Measurements from ENCODE around the gene FNDC10. TPM values are rescaled to one million over a fixed set of nuclear protein-coding genes. Genes with fewer than 3 reads are reported as not detected.

The FNDC10 gene
- total and polyA plus RNA-seq, 3 donors from 2014 or later, result 15.5 to 54.0 (median 36.8) TPM

DNA sequence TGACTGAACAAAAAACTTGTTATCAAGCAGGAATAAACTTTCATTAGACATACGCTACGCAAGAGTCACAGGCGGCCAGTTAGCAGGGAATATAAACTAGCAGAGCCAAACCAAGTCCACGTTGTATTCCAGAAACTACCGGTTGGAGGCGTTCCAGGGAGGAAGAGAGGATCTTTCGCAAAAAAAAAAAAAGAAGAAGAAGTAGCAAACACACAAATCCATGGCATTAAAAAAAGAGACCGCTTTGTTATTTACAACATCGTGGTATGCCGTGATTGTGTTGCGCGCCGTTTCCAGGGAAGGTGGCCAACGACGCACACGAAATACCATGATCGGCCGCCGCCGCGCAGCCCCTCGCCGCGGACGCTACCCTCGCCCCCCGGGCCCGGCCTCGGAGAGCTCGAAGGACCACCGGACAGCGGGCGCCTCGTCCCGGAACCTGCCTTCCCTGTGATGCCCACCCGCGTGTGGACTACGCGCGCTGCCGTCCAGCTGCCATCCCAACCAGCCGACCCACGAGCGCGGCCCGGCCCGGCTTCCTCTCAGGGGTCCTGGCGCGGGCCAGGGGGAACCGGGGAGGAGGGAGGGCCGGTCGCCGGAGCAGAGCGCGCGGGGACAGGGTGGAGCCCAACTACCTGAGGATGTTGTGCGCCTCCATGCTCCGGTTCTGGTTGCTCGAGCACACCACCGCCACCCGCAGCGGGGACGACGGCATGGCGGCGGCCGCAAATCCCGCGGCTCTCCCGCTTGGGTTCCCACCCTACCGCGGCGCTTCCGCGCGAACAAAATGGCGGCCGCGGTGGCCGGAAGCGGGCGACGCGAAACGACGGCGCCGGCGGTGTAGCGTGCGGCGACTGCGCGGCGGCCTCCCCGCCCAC lies 25.9 kb downstream of the FNDC10 start:
- Histone ChIP-seq H3K4me1 (peaks cover 29% of the 10 kb centered on the region), H3K27me3 (no peaks in the 10 kb centered on the region), H3K27ac (peak overlapping the region; percentile 96 to 98), H3K36me3 (ENCODE audit: low read depth, missing control alignments) (no peaks in the 10 kb centered on the region), H3K4me3 (peak overlapping the region; percentile 99 to 100), H3K9me3 (no peaks in the 10 kb centered on the region)
- DNase-seq, result peak; percentile 70
- no peak for TF ChIP-seq POLR2A (IDR thresholded peaks at IDR 0.05)
- TF ChIP-seq, protein P1, sequence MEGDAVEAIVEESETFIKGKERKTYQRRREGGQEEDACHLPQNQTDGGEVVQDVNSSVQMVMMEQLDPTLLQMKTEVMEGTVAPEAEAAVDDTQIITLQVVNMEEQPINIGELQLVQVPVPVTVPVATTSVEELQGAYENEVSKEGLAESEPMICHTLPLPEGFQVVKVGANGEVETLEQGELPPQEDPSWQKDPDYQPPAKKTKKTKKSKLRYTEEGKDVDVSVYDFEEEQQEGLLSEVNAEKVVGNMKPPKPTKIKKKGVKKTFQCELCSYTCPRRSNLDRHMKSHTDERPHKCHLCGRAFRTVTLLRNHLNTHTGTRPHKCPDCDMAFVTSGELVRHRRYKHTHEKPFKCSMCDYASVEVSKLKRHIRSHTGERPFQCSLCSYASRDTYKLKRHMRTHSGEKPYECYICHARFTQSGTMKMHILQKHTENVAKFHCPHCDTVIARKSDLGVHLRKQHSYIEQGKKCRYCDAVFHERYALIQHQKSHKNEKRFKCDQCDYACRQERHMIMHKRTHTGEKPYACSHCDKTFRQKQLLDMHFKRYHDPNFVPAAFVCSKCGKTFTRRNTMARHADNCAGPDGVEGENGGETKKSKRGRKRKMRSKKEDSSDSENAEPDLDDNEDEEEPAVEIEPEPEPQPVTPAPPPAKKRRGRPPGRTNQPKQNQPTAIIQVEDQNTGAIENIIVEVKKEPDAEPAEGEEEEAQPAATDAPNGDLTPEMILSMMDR (IDR thresholded peaks at IDR 0.05), result no peak
- 1% methylated on average over 42 to 96 of the region's 96 CpGs for WGBS, 2 donors
- intact Hi-C loops (cut with DNase I; ENCODE audit: low total_unique reads), result no loop called here

DNA sequence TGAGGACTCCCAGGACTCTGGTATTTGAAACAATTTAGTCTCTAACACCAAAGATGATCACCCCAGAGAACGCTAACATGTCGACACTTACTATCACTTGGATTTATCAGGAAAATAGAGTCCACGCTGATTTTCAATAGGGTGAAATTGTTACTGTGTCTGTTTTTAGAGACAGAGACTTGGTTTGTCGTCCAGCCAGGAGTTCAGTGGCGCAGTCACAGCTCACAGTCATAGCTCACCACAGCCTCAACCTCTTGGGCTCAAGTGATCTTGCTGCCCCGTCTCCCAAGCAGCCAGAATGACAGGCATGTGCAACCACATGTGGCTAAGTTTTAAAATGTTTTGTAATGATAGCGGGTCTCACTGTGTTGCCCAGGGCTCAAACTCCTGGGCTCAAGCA lies 30.6 kb downstream of the FNDC10 start:
- peaks cover 36% of the 10 kb centered on the region for H3K4me1 ChIP-seq
- no peaks in the 10 kb centered on the region for H3K27me3 ChIP-seq
- H3K9me3 ChIP-seq, result no peaks in the 10 kb centered on the region
- TF ChIP-seq POLR2A (IDR thresholded peaks at IDR 0.05), result no peak
- TF ChIP-seq, protein P1 (IDR thresholded peaks at IDR 0.05), result no peak
- no peaks in the 10 kb centered on the region for H3K36me3 ChIP-seq (ENCODE audit: low read depth, missing control alignments)
- WGBS, 2 donors, result 39 to 57% methylated on average over 5 to 7 of the region's 7 CpGs
- peak; percentile 75 for DNase-seq
- no peak overlapping the region for H3K4me3 ChIP-seq
- intact Hi-C loops (cut with DNase I; ENCODE audit: low total_unique reads), result no loop called here
- H3K27ac ChIP-seq, result peak overlapping the region; percentile 14 to 59

DNA sequence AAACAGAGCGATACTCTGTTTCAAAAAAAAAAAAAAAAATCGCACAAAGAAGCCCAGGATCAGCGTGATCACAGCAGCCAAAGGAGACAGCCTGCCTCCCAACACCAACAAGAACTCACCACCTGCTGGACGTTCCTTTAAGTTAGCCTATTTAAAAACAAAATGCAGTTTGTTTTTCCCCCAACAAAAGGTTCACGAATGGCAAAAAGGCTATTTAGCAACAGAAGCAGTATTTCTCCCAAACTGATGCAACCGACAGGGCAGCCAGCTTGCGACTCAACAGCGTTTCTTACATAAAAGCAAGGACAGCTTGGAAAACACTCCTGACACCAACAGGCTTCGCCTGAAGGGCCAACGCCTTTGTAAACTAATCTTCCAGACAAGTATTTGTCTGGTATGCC lies 32.0 kb downstream of the FNDC10 start:
- Histone ChIP-seq H3K9me3 (no peaks in the 10 kb centered on the region), H3K4me1 (peaks cover 34% of the 10 kb centered on the region), H3K4me3 (no peak overlapping the region), H3K27ac (peak overlapping the region in 1 of 2 donors; percentile 14), H3K27me3 (no peaks in the 10 kb centered on the region), H3K36me3 (ENCODE audit: low read depth, missing control alignments) (no peaks in the 10 kb centered on the region)
- 51 to 59% methylated on average over 10 of the region's 10 CpGs for WGBS, 2 donors
- no peak for TF ChIP-seq POLR2A (IDR thresholded peaks at IDR 0.05)
- TF ChIP-seq, protein P1 (IDR thresholded peaks at IDR 0.05), result no peak
- peak; percentile 59 for DNase-seq
- intact Hi-C loops (cut with DNase I; ENCODE audit: low total_unique reads), result no loop called here

DNA sequence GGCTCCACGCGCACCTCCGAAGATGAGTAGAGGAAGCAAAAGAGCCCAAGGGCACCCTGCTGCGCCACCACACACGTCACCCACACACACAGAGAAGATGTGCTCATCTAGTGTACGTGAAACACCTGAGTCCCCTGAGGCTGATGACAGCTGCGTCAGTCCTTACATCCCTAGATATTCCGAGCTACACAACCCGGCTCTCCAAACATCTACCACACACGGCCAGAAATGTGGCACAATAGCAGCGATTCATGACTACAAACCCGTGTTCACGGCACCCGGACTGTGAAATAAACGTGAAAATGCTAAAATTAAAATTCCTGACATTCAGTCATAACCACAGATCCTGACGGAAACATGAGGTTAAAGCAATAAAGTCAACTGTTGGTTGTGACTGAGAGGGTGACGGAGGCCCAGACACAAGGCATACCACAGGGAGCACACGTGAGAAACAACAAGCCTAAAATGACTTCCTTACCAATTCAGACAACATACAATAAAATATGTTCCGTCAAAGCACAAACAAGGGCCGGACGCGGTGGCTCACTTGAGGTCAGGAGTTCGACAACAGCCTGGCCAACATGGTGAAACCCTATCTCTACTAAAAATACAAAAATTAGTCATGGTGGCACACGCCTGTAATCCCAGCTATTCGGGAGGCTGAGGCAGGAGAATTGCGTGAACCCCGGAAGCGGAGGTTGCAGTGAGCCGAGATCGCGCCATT lies 32.6 kb downstream of the FNDC10 start:
- TF ChIP-seq, protein P1 (IDR thresholded peaks at IDR 0.05), result no peak
- no peak for TF ChIP-seq POLR2A (IDR thresholded peaks at IDR 0.05)
- intact Hi-C loops (cut with DNase I; ENCODE audit: low total_unique reads), result no loop called here
- Histone ChIP-seq H3K27ac (no peak overlapping the region), H3K36me3 (ENCODE audit: low read depth, missing control alignments) (no peaks in the 10 kb centered on the region), H3K9me3 (no peaks in the 10 kb centered on the region), H3K27me3 (no peaks in the 10 kb centered on the region), H3K4me3 (no peak overlapping the region), H3K4me1 (peaks cover 28% of the 10 kb centered on the region)
- WGBS, 2 donors, result 81 to 84% methylated on average over 31 of the region's 31 CpGs
- DNase-seq, result no peak
